ENCODE measurements around the gene SANBR.

DNA sequence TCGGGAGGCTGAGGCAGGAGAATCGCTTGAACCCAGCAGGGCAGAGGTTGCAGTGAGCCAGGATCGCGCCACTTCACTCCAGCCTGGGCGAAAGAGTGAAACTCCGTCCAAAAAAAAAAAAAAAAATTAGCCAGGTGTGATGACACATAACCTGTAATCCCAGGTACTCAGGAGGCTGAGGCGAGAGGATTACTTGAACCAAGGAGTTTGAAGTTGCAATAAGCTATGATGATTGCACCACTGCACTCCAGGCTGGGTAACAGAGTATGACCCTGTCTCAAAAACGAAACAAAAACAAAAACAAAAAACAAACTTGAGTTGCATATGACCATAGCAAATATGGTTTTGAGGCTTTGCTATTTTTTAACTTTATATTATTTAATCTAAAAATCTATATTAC, 25.8 kb downstream of the SANBR start:
- TF ChIP-seq, protein P1, sequence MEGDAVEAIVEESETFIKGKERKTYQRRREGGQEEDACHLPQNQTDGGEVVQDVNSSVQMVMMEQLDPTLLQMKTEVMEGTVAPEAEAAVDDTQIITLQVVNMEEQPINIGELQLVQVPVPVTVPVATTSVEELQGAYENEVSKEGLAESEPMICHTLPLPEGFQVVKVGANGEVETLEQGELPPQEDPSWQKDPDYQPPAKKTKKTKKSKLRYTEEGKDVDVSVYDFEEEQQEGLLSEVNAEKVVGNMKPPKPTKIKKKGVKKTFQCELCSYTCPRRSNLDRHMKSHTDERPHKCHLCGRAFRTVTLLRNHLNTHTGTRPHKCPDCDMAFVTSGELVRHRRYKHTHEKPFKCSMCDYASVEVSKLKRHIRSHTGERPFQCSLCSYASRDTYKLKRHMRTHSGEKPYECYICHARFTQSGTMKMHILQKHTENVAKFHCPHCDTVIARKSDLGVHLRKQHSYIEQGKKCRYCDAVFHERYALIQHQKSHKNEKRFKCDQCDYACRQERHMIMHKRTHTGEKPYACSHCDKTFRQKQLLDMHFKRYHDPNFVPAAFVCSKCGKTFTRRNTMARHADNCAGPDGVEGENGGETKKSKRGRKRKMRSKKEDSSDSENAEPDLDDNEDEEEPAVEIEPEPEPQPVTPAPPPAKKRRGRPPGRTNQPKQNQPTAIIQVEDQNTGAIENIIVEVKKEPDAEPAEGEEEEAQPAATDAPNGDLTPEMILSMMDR (IDR thresholded peaks at IDR 0.05; ENCODE audit: low read depth, low read length, poor library complexity, severe bottlenecking), result no peak
- no peak for TF ChIP-seq EZH2phosphoT487 (IDR thresholded peaks at IDR 0.05; ENCODE audit: borderline replicate concordance, low read length)
